Large intestine (tissue), 3 donors: ENCODE measurements around the gene CARD14. TPM values are rescaled to one million over a fixed set of nuclear protein-coding genes. Genes with fewer than 3 reads are reported as not detected.

Experiments
- DNase-seq, 2 donors: peaks; one replicate each; pipeline versions ENCODE4 v3.0.0 to v3.0.0-alpha.2; 2013
- H3K27ac ChIP-seq: one replicate; pipeline ENCODE4 v1.5.1; 2013; ENCODE audit warnings: low read length
- H3K27me3 ChIP-seq: 2 replicates; pipeline ENCODE4 v1.6.1; 2013; ENCODE audit warnings: low read length; ENCODE audit not compliant: control insufficient read depth, insufficient read depth
- H3K36me3 ChIP-seq: 2 replicates; pipeline ENCODE4 v1.6.1; 2013; ENCODE audit warnings: low read length; ENCODE audit not compliant: control insufficient read depth, insufficient read depth
- H3K4me1 ChIP-seq: one replicate; pipeline ENCODE4 v1.6.1; 2013; ENCODE audit warnings: low read length; ENCODE audit not compliant: control insufficient read depth, insufficient read depth
- H3K4me3 ChIP-seq: one replicate; pipeline ENCODE4 v1.5.1; 2013; ENCODE audit warnings: low read length
- H3K9me3 ChIP-seq: one replicate; pipeline ENCODE4 v1.6.1; 2013; ENCODE audit warnings: mild to moderate bottlenecking, low read depth, low read length, moderate library complexity; ENCODE audit not compliant: control insufficient read depth
- WGBS: methylation state at CpG from one replicate; pipeline ENCODE4 v1.1.5; 2013; ENCODE audit warnings: low lambda C conversion rate; ENCODE audit not compliant: insufficient coverage; 5-methylcytosine and 5-hydroxymethylcytosine counted together
- polyA plus RNA-seq: library from polyadenylated mRNA; unstranded; fragments of 120-200 nt; gene quantifications from one replicate; pipeline ENCODE4 v1.2.1, GENCODE V29; 2013

CARD14 gene
- polyA plus RNA-seq, 1 donor, result 3.2 TPM

DNA sequence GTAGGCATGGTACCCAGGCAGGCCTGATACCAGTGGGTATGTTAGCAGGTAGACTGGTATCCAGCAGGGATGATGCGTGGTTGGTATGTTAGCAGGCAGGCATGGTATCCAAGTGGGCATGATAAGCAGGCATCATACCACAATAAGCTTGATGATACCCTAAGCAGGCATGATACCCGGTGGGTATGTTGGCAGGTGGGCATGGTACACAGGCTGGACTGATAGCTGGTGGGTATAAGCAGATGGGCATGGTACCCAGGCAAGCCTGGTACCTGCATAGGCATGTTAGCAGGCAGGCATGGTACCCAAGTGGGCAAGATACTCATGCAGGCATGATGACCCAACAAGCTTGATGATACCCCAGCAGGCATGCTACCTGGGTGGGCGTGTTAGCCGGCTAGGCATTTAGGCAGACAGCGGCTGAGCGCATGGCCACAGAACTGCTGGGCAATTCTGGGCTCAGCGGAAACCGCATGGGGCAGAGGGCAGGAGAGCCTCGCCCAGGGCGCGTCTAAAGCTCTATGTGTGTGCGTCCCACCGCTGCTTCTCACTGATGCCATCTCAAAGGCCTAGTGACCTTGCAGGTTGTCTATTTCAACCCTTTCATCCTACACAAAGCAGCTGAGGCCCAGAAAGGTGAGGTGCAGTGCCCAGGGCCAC is 48.0 kb downstream of the CARD14 start:
- Histone ChIP-seq H3K27ac (no peak overlapping the region), H3K27me3 (no peaks in the 10 kb centered on the region), H3K36me3 (peaks cover 55% of the 10 kb centered on the region), H3K4me3 (no peak overlapping the region), H3K4me1 (peaks cover 17% of the 10 kb centered on the region), H3K9me3 (peaks cover 2% of the 10 kb centered on the region)
- DNase-seq, result no peak
- no CpG with 5 or more reads among the region's 13 CpGs for WGBS

DNA sequence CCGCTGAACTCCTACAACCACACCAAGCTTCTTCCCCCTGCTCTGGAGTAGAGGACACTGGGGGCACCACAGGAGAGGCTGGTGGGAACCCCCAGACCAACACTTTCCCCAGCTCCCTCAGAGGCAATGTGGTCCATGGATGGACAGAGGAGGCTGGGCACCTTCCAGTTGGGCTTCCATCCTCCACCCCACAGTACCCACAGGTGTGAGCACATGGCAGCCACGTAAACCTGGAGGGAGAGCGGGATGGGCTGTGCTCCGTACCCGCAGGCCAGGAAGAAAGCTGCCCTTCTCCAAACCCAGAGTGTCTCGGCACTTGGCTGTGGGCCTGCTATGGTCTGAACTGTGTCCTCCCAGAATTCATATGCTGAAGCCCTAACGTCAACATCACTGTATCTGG is 48.6 kb downstream of the CARD14 start:
- Histone ChIP-seq H3K4me1 (peaks cover 23% of the 10 kb centered on the region), H3K4me3 (no peak overlapping the region), H3K27me3 (no peaks in the 10 kb centered on the region), H3K36me3 (peaks cover 58% of the 10 kb centered on the region), H3K9me3 (peaks cover 2% of the 10 kb centered on the region), H3K27ac (no peak overlapping the region)
- no CpG with 5 or more reads among the region's 7 CpGs for WGBS
- DNase-seq, result no peak

DNA sequence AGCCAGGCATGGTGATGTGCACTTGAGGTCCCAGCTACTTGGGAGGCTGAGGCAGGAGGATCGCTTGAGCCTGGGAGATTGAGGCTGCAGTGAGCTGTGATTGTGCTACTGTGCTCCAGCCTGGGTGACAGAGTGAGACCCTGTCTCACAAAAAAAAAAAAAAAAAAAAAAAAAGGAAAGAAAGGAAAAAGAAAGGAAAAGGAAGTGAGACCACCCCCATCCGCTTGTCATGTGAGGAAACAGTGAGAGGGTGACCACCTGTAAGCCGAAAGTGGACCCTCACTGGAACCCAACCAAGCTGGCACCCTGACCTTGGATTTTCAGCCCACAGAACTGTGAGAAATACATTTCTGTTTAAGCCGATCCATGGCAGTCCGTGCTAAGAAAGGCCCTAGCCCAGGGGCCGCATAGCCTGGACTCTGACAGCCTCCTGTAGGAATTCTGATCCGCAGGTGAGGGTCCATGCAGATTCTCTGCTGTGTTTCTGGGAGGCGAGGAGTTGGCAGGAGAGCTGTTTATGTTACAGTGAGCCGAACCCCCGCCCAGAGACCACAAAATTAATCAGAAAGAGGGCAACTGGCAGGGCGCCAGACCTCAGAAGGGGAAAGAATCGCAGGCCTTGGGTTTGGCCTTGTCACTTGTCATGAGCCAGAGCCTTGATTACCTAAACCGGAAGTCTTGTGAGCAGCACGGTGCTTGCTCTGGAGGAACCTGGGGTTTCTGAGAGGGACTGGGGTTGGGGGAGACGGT is 49.4 kb downstream of the CARD14 start:
- Histone ChIP-seq H3K27me3 (no peaks in the 10 kb centered on the region), H3K9me3 (peaks cover 2% of the 10 kb centered on the region), H3K36me3 (peaks cover 57% of the 10 kb centered on the region), H3K27ac (peak overlapping the region; percentile 89), H3K4me1 (peaks cover 23% of the 10 kb centered on the region), H3K4me3 (peak overlapping the region; percentile 89)
- peak; percentile 74 to 88 for DNase-seq
- WGBS, result no CpG with 5 or more reads among the region's 15 CpGs

DNA sequence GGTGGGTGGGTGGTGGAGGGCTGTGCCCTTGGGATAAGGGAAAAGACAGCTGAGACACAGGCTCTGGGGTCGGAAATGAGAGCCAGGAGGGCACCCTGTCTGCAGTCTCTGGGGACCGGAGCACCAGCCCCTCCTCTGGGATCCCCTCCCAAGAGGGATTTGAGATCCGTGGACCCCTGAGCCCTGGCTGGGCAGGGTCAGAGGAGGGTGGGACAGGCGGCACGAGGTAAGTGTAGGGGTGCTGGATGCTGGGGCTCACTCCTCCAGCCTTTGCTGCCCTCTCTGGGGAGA is 49.9 kb downstream of the CARD14 start:
- Histone ChIP-seq H3K9me3 (peaks cover 2% of the 10 kb centered on the region), H3K27me3 (no peaks in the 10 kb centered on the region), H3K4me3 (peak overlapping the region; percentile 89), H3K27ac (peak overlapping the region; percentile 89), H3K36me3 (peaks cover 56% of the 10 kb centered on the region), H3K4me1 (peaks cover 23% of the 10 kb centered on the region)
- DNase-seq, result no peak
- no CpG with 5 or more reads among the region's 5 CpGs for WGBS

DNA sequence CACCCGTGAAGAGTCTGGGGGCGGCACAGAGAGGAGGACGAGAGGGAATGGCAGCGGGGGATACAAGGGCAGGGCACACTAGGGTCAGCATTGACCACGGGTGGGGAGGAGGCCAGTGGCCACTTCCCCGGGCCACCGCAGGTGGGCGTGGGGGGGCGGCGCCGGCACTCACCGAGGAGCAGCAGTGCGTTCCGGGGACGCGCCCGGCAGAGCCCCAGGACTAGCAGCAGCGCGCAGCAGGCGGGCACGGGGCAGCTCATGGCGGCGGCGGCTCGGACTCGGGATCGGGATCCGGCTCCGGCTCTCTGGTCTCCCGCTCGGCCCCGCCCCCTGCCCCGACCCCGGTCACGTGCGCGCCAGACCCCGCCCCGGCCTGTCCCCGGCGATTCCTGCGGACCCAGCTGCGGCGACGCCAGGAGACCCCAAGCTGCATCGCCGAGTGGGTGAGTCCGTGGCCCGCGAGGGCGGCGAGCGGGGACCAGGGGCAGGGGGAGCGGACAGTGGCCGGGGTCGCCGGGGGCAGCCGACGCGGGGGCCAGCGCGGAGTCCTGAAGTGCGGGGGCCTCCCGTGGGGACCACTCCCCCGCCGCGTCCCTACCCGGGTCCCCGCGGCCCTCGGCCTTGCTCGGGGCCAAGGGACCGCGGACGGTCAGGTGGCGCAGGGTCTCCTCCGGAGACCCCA is 50.4 kb downstream of the CARD14 start, which contains the start of the genes SGSH and SLC26A11:
SGSH (minus strand) TSS at position 280 of the 682 bp plus-strand sequence; CDS start at position 260, 20 bp downstream.
SLC26A11 (plus strand) TSS at position 374 of the 682 bp plus-strand sequence. CDS start 1,134 bp downstream, outside the sequence.
- no CpG with 5 or more reads among the region's 77 CpGs for WGBS
- Histone ChIP-seq H3K27ac (peak within 1 kb of the TSS; percentile 89), H3K9me3 (no peaks in the 10 kb centered on the region), H3K27me3 (no peaks in the 10 kb centered on the region), H3K4me1 (peaks cover 23% of the 10 kb centered on the region), H3K36me3 (peaks cover 54% of the 10 kb centered on the region), H3K4me3 (peak within 1 kb of the TSS; percentile 89)
- peak; percentile 38 to 76 for DNase-seq

DNA sequence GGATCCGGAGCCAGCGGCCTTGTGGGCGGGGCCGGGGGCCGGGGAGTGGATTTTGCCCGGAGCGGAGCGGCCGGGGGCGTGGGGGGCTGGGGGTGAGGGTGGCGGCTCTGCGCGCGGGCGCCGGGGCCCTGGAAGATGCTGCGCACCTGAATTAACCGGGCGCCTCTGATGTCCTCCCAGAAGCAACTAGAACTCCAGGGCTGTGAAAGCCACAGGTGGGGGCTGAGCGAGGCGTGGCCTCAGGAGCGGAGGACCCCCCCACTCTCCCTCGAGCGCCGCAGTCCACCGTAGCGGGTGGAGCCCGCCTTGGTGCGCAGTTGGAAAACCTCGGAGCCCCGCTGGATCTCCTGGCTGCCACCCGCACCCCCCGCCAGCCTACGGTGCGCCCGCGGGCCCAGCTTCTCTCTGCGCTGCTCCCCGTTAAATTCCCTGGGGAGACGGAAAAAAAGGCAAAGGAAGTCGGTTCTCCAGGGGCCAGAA is 50.9 kb downstream of the CARD14 start:
- peak overlapping the region; percentile 89 for H3K4me3 ChIP-seq
- H3K27me3 ChIP-seq, result no peaks in the 10 kb centered on the region
- WGBS, result 0% methylated on average over 1 of the region's 41 CpGs
- H3K9me3 ChIP-seq, result no peaks in the 10 kb centered on the region
- H3K27ac ChIP-seq, result peak overlapping the region; percentile 89
- peaks cover 23% of the 10 kb centered on the region for H3K4me1 ChIP-seq
- DNase-seq, result peak; percentile 52 to 61
- H3K36me3 ChIP-seq, result peaks cover 54% of the 10 kb centered on the region

DNA sequence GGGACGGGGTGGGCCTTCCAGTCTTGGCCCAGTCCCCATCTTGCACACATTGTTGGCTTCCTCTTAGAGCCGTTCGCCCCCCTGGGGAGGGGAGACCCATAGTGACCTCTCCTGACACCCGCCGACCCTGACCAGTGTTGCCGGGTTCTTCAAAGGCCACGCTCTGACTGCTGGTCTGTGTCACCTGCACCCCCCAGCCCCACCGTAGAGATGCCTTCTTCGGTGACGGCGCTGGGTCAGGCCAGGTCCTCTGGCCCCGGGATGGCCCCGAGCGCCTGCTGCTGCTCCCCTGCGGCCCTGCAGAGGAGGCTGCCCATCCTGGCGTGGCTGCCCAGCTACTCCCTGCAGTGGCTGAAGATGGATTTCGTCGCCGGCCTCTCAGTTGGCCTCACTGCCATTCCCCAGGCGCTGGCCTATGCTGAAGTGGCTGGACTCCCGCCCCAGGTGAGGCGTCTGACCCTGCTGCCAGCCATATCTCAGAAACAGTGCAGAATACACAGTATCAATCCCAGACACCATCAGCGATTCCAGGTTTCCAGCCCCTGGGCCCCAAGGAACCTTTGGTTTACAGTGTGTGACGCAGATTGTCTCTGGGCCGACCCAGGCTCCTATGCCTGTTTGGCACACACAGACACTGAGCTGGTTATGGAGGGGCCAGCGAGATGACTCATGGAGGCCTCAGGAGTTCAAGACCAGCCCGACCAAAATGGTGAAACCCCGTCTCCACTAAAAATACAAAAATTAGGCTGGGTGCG is 51.7 kb downstream of the CARD14 start:
- peak overlapping the region; percentile 89 for H3K4me3 ChIP-seq
- H3K27ac ChIP-seq, result peak overlapping the region; percentile 89
- DNase-seq, result peak; percentile 90 to 94
- WGBS, result no CpG with 5 or more reads among the region's 29 CpGs
- H3K36me3 ChIP-seq, result peaks cover 51% of the 10 kb centered on the region
- peaks cover 23% of the 10 kb centered on the region for H3K4me1 ChIP-seq
- H3K9me3 ChIP-seq, result no peaks in the 10 kb centered on the region
- no peaks in the 10 kb centered on the region for H3K27me3 ChIP-seq

DNA sequence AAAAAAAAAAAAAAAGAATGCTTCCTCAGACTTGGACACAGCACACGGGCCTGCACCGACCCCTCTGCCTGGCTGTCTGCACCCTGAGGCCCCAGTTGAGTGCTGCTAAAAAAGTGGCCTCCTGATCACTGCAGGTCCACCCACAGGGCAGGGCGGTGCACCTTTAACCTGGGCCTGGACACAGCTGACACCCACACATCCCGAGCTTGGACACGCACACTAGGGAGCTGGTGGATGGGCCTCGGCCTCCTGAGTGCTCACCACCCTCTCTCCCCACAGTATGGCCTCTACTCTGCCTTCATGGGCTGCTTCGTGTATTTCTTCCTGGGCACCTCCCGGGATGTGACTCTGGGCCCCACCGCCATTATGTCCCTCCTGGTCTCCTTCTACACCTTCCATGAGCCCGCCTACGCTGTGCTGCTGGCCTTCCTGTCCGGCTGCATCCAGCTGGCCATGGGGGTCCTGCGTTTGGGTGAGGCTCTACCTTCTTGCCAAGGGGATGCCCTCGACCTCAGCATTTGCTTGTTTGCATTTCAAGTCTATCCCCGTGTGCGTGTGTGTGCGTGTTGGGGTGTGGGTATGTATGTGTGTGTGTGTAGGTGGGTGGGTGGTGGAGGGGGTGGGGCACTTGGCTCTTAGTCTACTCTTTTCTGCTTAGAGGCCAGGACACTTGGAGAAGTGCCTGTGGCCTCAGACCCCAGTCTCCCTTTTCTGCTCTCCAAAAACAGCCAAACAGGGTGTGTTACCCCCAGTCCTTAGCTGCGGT is 52.7 kb downstream of the CARD14 start:
- Histone ChIP-seq H3K4me3 (no peak overlapping the region), H3K9me3 (no peaks in the 10 kb centered on the region), H3K27ac (no peak overlapping the region), H3K27me3 (no peaks in the 10 kb centered on the region), H3K4me1 (peaks cover 23% of the 10 kb centered on the region), H3K36me3 (peaks cover 50% of the 10 kb centered on the region)
- no peak for DNase-seq
- no CpG with 5 or more reads among the region's 18 CpGs for WGBS

DNA sequence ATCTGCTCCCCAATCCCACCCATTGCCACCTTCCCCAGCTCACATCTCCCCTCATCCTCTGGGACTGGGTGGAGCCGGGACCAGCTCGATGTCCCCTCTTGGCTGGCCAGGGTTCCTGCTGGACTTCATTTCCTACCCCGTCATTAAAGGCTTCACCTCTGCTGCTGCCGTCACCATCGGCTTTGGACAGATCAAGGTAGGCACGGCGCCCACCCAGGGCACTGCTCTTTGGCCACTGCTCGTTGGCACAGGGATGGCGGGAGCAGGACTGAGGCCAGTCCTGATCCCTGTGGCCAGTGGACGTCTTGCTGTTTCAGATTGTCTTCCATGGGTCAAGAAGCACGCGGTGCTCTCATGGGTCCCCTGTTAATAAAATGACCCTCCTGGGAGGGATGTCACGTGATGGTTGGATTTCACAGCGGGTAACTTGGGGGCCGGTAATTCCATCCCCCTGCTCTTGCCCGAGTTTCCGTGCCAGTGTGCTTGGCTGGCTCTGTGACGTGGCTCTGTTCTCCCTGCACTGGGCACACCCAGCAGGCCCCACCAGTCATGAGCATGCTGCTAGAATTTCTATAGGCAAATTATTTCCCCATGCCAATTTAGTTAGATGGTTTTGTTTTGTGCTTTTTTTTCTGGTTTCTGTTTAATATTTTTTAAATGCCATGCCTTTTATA is 53.4 kb downstream of the CARD14 start:
- Histone ChIP-seq H3K4me1 (peaks cover 21% of the 10 kb centered on the region), H3K36me3 (peaks cover 52% of the 10 kb centered on the region), H3K4me3 (no peak overlapping the region), H3K9me3 (no peaks in the 10 kb centered on the region), H3K27me3 (no peaks in the 10 kb centered on the region), H3K27ac (no peak overlapping the region)
- no CpG with 5 or more reads among the region's 18 CpGs for WGBS
- no peak for DNase-seq
